ENCODE data around the gene KCNK1.

KCNK1 gene

DNA sequence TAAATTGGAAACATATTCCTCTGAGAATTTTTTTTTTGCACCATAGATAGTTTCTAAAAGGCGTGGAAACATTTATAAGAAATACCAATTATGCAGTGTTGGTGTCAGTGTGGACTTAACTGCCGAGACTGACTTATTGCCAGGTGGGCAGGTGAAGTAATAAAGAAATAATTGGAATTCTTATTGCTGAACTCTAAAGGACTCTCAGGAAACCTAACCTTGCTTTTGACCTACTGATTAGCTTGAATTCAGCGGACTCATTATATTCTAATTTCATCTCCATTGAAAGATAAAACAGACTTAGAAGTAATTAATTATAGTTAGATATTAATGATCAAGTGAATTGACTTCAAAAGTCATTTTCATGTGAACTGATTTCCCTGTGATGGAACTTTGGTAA lies 26.3 kb downstream of the KCNK1 start:
- ChIA-PET CTCF (no interaction called here), POLR2A (ENCODE audit: low non-redundant PET) (no interaction called here)

GRCh38 chr1:233641029-233641428 lies 27.1 kb downstream of the KCNK1 start:
- POLR2A ChIA-PET (ENCODE audit: low non-redundant PET), result no interaction called here
- CTCF ChIA-PET, result no interaction called here
- no peak for DNase-seq (ENCODE audit: low spot score)
- H3K27ac ChIP-seq, result no peak overlapping the region
- TF ChIP-seq, protein P1, sequence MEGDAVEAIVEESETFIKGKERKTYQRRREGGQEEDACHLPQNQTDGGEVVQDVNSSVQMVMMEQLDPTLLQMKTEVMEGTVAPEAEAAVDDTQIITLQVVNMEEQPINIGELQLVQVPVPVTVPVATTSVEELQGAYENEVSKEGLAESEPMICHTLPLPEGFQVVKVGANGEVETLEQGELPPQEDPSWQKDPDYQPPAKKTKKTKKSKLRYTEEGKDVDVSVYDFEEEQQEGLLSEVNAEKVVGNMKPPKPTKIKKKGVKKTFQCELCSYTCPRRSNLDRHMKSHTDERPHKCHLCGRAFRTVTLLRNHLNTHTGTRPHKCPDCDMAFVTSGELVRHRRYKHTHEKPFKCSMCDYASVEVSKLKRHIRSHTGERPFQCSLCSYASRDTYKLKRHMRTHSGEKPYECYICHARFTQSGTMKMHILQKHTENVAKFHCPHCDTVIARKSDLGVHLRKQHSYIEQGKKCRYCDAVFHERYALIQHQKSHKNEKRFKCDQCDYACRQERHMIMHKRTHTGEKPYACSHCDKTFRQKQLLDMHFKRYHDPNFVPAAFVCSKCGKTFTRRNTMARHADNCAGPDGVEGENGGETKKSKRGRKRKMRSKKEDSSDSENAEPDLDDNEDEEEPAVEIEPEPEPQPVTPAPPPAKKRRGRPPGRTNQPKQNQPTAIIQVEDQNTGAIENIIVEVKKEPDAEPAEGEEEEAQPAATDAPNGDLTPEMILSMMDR (conservative IDR thresholded peaks at IDR 0.05; ENCODE audit: low read depth), result no peak

More for the DNA sequence above, 26.3 kb downstream of the KCNK1 start:
- TF ChIP-seq, protein P1 (conservative IDR thresholded peaks at IDR 0.05; ENCODE audit: low read depth), result no peak
- no peak for DNase-seq (ENCODE audit: low spot score)
- no peak overlapping the region for H3K27ac ChIP-seq

DNA sequence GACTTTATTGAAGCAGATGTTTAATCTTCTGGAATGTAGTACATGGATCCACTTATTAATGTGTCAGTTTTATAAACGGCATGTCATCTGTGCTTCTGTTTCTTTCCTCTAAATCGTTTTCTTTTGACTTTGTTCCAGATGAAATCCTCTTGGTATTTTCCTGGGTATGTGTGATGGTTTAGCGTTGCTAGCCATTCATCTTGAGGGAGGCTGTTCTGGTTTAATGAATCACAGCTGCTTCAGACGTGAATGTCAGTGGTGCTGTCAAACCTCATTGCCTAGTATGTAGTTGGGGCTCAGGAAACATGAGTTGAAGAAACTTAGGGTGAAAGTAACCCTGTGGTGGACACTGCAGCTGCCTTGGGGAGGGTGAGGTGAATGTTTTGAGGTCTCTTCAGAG lies 33.2 kb downstream of the KCNK1 start:
- ChIA-PET POLR2A (ENCODE audit: low non-redundant PET) (no interaction called here), CTCF (interaction anchor here (0.7 kb wide), 1 partner anchor 415 kb away, joined by 3 read pairs; no protein-coding TSS in a partner anchor)
- no peak overlapping the region for H3K27ac ChIP-seq
- DNase-seq (ENCODE audit: low spot score), result no peak
- TF ChIP-seq, protein P1 (conservative IDR thresholded peaks at IDR 0.05; ENCODE audit: low read depth), result no peak

- TF ChIP-seq, protein P1 (conservative IDR thresholded peaks at IDR 0.05; ENCODE audit: low read depth), result no peak
- H3K27ac ChIP-seq, result no peak overlapping the region
- ChIA-PET CTCF (no interaction called here), POLR2A (ENCODE audit: low non-redundant PET) (no interaction called here)
- DNase-seq (ENCODE audit: low spot score), result no peak
These were observed 33.7 kb downstream of the KCNK1 start for GRCh38 chr1:233647636-233648035.

GRCh38 chr1:233651061-233651460 lies 37.2 kb downstream of the KCNK1 start:
- CTCF ChIA-PET, result no interaction called here
- POLR2A ChIA-PET (ENCODE audit: low non-redundant PET), result no interaction called here
- TF ChIP-seq, protein P1 (conservative IDR thresholded peaks at IDR 0.05; ENCODE audit: low read depth), result no peak
- no peak for DNase-seq (ENCODE audit: low spot score)
- H3K27ac ChIP-seq, result no peak overlapping the region

GRCh38 chr1:233651563-233652233 lies 37.8 kb downstream of the KCNK1 start:
- TF ChIP-seq, protein P1 (conservative IDR thresholded peaks at IDR 0.05; ENCODE audit: low read depth), result no peak
- no peak overlapping the region for H3K27ac ChIP-seq
- DNase-seq (ENCODE audit: low spot score), result no peak
- CTCF ChIA-PET, result no interaction called here
- POLR2A ChIA-PET (ENCODE audit: low non-redundant PET), result no interaction called here
